Prostate gland (tissue), 2 donors: ENCODE results near the gene BCOR. TPM values are rescaled to one million over a fixed set of nuclear protein-coding genes. Genes with fewer than 3 reads are reported as not detected.

Experiments used
- DNase-seq: peaks from one replicate; pipeline ENCODE4 v3.0.0-alpha.2; 2019; ENCODE audit warnings: low spot score
- H3K27ac ChIP-seq, 2 donors: fragments of 200-600 bp; sonication (generic); 2 replicates each; pipeline ENCODE4 v1.5.1; 2017 to 2019
- H3K27me3 ChIP-seq: fragments of 200-600 bp; sonication (generic); replicated peaks from 2 replicates; pipeline ENCODE4 v1.5.1; 2019; ENCODE audit not compliant: insufficient read depth
- H3K36me3 ChIP-seq, 2 donors: fragments of 200-600 bp; sonication (generic); 1 replicate in 1 of 2; 2 replicates in 1 of 2; pipeline versions ENCODE4 v1.5.1 to v1.8.1; 2017 to 2019
- H3K4me1 ChIP-seq: fragments of 200-600 bp; sonication (generic); replicated peaks from 2 replicates; pipeline ENCODE4 v1.5.1; 2019
- H3K4me3 ChIP-seq, 2 donors: fragments of 200-600 bp; sonication (generic); 2 replicates each; pipeline ENCODE4 v1.5.1; 2017 to 2019
- H3K9me3 ChIP-seq: fragments of 200-600 bp; sonication (generic); 2 replicates; pipeline ENCODE4 v1.5.1; 2017
- POLR2A ChIP-seq: fragments of 450-650 bp; IDR thresholded peaks from one replicate; pipeline ENCODE4 v1.6.1; 2016; ENCODE audit warnings: antibody characterized with exemption, mild to moderate bottlenecking
- POLR2AphosphoS5 ChIP-seq: sonication (generic); formaldehyde crosslinking; IDR thresholded peaks from one replicate; pipeline ENCODE4 v1.6.1; 2017; ENCODE audit warnings: antibody characterized with exemption
- WGBS: methylation state at CpG from one replicate; pipeline ENCODE4 v1.1.5; 2018; 5-methylcytosine and 5-hydroxymethylcytosine counted together
- intact Hi-C: fragments of 100-400 bp; cut with DNase I; formaldehyde crosslinking; loops from one replicate; pipeline ENCODE4 v1.14.2; 2022
- total RNA-seq, 2 donors: library from RNA; depleted of rRNA; stranded (reverse); fragments of >200 nt; gene quantifications; one replicate each; pipeline ENCODE4 v1.1.0, GENCODE V29; 2016
- TF ChIP-seq, protein P1 (sequence below), 4 experiments: fragments of 200-600 bp in 2 of 4; fragments of 450-650 bp in 2 of 4; sonication (generic) in 2 of 4; IDR thresholded peaks; 1 replicate in 3 of 4; 2 replicates in 1 of 4; pipeline ENCODE4 v1.5.1; 2016 to 2019; ENCODE audit warnings: antibody characterized with exemption in 4 of 4, mild to moderate bottlenecking in 2 of 4, moderate library complexity in 2 of 4

Gene BCOR
- total RNA-seq, 2 donors from 2014 or later = 56.2 to 70.8 TPM

DNA sequence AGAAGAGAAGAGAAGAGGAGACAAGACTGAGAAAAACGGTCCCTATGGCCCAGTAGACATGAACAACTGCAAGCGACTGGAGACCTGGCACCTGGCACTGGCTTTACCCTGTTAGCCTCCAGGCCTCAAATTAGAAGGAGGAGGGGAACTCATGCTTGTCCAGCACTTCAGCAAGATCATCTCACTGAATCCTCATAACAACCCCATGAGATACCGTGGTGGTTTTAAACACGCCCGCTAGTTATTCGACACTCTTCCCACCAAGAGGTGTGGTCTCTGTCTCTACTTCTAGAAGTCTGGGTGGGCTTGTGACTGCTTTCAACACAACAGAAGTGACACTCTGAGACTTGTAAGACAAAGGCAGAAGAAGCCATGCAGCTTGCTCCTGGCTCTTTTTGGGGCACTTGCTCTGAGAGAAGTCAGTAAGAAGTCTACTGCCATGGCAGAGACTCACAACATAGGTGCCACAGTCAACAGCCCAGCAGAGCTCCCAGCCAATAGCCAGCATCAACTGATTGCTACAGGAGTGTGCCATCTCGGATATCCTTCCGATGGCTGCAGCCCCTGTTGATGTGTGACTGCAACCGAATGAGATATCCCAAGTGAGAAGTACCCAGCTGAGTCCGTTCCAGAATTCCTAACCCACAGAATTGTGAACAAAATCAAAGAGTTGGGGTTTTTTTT lies 34.0 kb upstream of the BCOR start:
- DNase-seq = no peak
- TF ChIP-seq POLR2A = no peak
- TF ChIP-seq, protein P1, sequence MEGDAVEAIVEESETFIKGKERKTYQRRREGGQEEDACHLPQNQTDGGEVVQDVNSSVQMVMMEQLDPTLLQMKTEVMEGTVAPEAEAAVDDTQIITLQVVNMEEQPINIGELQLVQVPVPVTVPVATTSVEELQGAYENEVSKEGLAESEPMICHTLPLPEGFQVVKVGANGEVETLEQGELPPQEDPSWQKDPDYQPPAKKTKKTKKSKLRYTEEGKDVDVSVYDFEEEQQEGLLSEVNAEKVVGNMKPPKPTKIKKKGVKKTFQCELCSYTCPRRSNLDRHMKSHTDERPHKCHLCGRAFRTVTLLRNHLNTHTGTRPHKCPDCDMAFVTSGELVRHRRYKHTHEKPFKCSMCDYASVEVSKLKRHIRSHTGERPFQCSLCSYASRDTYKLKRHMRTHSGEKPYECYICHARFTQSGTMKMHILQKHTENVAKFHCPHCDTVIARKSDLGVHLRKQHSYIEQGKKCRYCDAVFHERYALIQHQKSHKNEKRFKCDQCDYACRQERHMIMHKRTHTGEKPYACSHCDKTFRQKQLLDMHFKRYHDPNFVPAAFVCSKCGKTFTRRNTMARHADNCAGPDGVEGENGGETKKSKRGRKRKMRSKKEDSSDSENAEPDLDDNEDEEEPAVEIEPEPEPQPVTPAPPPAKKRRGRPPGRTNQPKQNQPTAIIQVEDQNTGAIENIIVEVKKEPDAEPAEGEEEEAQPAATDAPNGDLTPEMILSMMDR (IDR thresholded peaks at IDR 0.05) = no peak
- TF ChIP-seq POLR2AphosphoS5 = no peak
- Histone ChIP-seq H3K36me3 (no peaks in the 10 kb centered on the region), H3K27ac (no peak overlapping the region), H3K4me3 (no peak overlapping the region), H3K9me3 (no peaks in the 10 kb centered on the region), H3K27me3 (no peaks in the 10 kb centered on the region), H3K4me1 (no peaks in the 10 kb centered on the region)
- intact Hi-C loops = no loop called here
- WGBS = 84% methylated on average over 8 of the region's 10 CpGs

DNA sequence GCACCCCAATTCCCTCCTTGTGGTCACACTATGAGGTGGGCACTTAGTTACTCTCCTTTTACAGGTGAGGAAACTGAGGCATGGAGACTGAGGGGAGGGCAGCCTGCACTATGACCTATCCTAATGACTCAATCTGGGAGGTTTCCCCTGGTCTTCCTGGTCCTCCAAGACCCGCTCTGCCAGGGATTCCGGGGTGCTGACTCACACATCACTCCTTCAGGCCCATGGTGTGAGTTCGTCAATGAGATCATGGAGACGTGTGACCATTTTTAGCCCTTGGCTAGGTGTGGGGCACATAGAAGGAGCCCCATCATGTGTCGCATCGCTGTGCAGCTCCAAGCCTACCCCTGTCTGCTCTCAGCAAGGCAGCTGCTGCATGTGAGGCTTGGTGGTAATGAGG lies 32.4 kb upstream of the BCOR start:
- intact Hi-C loops = no loop called here
- H3K36me3 ChIP-seq = no peaks in the 10 kb centered on the region
- TF ChIP-seq, protein P1 (IDR thresholded peaks at IDR 0.05) = no peak
- TF ChIP-seq POLR2A (no peak), POLR2AphosphoS5 (no peak)
- no peaks in the 10 kb centered on the region for H3K4me1 ChIP-seq
- no peak overlapping the region for H3K4me3 ChIP-seq
- no peaks in the 10 kb centered on the region for H3K27me3 ChIP-seq
- no peak overlapping the region for H3K27ac ChIP-seq
- no peak for DNase-seq
- H3K9me3 ChIP-seq = no peaks in the 10 kb centered on the region
- WGBS = 93% methylated on average over 6 of the region's 6 CpGs

DNA sequence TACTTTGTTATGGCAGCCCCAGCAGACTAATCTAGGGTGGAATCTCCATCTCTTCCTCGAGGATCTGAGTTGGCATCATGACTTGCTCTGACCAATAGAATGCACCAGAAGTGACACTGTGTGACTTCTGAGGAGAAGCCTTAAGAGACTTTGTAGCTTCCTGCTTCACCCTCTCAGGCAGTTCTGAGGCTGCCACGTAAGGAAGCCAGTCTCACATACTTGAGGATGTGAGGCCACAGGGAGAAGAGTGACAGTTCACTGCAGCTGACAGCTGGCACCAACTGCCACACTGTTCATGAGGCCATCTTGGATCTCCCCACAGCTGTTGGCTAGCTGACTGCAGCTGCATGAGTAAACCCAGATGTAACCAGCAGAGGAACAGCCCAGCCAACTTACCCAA lies 29.3 kb upstream of the BCOR start:
- Histone ChIP-seq H3K4me3 (no peak overlapping the region), H3K36me3 (no peaks in the 10 kb centered on the region), H3K27me3 (no peaks in the 10 kb centered on the region), H3K27ac (no peak overlapping the region), H3K9me3 (no peaks in the 10 kb centered on the region), H3K4me1 (no peaks in the 10 kb centered on the region)
- 76% methylated on average over 2 of the region's 2 CpGs for WGBS
- intact Hi-C loops = no loop called here
- TF ChIP-seq, protein P1 (IDR thresholded peaks at IDR 0.05) = no peak
- no peak for TF ChIP-seq POLR2AphosphoS5
- TF ChIP-seq POLR2A = no peak
- no peak for DNase-seq

DNA sequence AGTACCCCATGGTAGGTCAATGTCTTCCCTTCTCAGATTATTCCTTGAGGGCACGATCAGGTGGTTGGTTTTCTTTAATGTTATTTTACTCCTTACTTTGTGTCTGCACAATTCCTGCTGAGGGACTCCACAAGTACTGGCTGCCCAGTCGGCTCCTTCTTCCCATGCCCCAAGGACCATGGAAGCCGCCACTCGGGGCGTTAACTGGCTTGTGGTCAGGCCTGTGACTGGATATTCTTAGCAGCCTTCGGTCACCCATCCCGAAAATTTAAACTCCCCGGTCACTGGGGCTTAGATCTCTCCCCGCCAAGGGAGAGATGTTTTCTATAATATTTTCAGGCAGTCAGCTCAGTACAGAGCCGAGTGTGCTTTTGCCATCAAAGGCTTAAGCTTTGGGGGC lies 24.7 kb upstream of the BCOR start:
- H3K9me3 ChIP-seq = no peaks in the 10 kb centered on the region
- no peak overlapping the region for H3K27ac ChIP-seq
- no peaks in the 10 kb centered on the region for H3K27me3 ChIP-seq
- no peak overlapping the region for H3K4me3 ChIP-seq
- H3K4me1 ChIP-seq = no peaks in the 10 kb centered on the region
- no peak for DNase-seq
- no peaks in the 10 kb centered on the region for H3K36me3 ChIP-seq
- TF ChIP-seq POLR2A (no peak), POLR2AphosphoS5 (no peak)
- TF ChIP-seq, protein P1 (IDR thresholded peaks at IDR 0.05) = no peak
- WGBS = 89% methylated on average over 8 of the region's 10 CpGs
- intact Hi-C loops = no loop called here

DNA sequence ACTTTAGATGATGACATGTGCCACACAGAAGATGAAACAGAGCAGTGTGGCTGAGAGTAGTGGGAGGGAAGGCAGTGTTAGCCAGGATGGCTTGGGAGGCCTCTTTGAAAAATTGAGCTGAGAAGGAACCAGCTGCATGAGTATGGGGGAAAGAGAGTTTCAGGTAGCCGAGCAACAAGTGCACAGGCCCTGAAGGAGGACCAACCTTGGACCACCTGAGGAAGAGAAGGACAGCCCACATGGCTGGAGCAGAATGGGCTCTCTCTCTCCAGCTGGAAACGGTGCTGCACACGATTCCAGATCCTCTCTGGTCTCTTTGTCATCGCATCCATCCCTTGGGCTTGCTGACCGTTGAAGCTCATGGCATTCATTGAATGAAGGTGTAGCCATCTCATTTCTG lies 23.9 kb upstream of the BCOR start:
- no peak for DNase-seq
- TF ChIP-seq POLR2AphosphoS5 (no peak), POLR2A (no peak)
- TF ChIP-seq, protein P1 (IDR thresholded peaks at IDR 0.05) = no peak
- no peaks in the 10 kb centered on the region for H3K27me3 ChIP-seq
- no peaks in the 10 kb centered on the region for H3K9me3 ChIP-seq
- no peak overlapping the region for H3K27ac ChIP-seq
- no peak overlapping the region for H3K4me3 ChIP-seq
- intact Hi-C loops = no loop called here
- no peaks in the 10 kb centered on the region for H3K4me1 ChIP-seq
- H3K36me3 ChIP-seq = no peaks in the 10 kb centered on the region
- 97% methylated on average over 5 of the region's 5 CpGs for WGBS
